Activated CD4-positive, CD25-positive, alpha-beta regulatory T cell treated with anti-CD3 and anti-CD28 coated beads, Interleukin-2, amount 50 U/mL, for 24 hours (primary cell): Measurements from ENCODE around the gene COL7A1.
A peak's percentile ranks its signal among the peaks of the same experiment; 100 is the strongest.
"Not testable (repeated sequence)": the region's sequence is repeated elsewhere in the genome, so short reads cannot be mapped to it uniquely, and the experiment has no call there.

Experiments
- ATAC-seq, 2 donors: fragments of 150-1000 bp; cut with Tn5 transposase; one replicate each; pipeline ENCODE4 v1.10.0; 2021; ENCODE audit warnings: mild to moderate bottlenecking in 1 of 2, moderate library complexity in 1 of 2

The COL7A1 gene

DNA sequence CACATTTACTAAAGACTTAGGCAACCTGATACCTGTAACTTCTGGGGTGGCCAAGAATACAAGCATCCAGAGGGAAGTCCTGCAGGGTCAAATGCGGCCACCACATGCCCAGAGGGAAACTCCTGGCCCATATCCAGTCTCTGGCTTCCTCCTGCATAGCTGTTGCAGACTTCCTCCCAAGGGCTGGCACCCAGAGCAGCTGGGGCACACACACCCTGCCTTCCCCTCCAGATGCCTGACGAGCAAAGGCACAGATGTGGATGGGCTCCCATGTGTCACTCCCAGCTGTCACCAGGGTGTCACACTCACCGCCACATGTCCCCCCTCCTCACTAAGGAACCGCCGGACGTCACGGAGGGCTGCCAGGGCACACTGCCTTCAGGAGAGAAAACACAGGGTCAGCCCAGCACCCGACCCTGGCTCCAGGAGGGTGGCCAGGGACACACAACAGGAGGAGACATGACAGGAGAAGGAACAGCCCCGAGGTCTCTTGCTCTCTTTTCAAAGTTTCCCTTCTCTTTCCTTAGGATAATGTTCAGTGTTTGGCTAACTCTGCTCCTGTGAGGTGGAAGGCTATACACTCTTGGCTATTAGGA lies 51.8 kb downstream of the COL7A1 start:
- ATAC-seq, result no peak

DNA sequence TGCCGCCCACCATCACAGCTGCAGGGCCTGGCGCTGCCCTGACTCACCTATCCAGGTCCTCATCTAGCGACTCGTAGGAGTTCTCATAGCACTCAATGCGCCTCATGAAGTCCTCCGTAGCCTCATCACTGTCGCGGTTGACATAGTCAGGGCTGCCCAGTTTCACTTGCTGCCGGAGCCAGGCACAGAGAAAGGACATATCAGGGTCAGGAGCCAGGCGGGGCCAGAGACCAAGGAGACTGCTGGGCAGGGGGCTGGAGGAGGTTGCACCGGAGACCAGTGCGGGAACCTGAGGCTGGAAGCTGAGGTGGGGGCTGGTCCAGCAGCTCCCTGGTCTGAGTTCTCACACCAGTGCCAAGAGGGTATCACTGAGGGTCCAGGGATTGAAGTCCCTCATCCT lies 56.7 kb downstream of the COL7A1 start:
- ATAC-seq, result no peak

DNA sequence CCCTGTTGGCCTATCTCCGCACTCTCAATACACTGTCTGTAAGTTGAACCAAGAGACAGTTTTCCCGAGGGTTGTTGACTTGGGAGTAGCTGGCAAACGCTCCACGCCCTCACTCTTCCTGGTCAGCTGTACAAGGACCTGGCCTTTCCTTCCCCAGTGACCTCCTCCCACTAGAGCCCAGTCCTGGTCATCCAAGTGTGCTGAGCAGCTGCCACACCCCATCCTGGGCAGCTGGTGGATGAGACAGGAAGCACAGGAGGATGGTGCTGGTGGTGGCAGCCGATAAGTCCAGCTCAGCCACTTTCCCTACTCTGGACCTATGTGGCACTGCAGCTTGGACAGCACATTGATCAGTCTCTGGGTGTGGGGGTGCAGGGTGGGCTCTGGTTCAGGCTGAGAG lies 58.3 kb downstream of the COL7A1 start:
- ATAC-seq, result no peak

DNA sequence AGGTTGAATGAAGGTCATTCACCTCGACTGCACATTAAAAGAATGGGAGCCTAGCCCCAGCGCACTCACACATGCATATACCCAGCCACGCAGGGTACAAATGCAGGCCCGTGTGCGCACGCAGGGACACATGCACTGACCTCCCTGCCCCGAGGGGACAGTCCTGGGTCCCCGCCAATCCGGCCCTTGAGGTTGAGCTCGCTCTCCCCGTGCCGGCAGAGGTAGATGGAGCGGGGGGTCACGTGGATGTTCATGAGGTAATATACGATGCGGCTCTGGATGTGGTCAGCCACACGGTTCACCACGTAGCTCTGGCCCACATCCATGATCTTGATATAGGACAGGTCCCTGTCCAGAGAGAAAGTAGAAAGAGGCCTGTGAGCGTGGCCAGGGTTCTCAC lies 59.0 kb downstream of the COL7A1 start:
- ATAC-seq, result no peak

DNA sequence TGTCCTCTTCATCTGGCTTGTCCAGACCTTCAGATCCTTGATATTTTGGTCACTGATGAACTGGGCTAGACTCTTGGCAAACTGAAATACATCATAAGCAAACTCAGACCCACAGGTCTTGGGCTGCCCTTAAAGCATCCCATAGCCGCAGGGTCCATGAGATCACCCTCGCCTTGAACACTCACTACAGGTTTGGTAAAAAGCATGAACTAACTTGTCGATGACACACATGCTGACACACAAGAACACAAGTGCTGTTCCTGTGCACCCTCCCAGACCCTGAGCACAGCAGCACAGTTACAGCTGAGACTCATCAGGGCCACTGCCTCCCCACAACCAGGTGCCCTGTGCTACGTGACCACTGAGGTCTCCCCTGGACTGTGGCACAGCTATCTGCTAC lies 59.6 kb downstream of the COL7A1 start:
- no peak for ATAC-seq

DNA sequence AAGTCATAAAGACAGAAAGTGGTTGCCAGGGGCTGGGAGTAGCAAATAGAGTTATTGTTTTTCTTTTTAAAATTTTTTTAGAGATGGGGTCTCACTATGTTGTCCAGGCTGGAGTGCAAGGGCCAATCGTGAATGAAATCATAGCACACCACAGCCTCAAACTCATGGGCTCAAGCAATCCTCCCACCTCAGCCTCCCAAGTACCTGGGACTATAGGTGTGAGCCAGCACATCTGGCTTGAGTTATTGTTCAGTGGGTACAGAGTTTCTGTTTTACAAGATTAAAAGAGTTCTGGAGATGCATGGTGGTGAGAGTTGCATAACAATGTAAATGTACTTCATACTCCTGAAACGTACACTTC lies 62.2 kb downstream of the COL7A1 start:
- no peak for ATAC-seq

DNA sequence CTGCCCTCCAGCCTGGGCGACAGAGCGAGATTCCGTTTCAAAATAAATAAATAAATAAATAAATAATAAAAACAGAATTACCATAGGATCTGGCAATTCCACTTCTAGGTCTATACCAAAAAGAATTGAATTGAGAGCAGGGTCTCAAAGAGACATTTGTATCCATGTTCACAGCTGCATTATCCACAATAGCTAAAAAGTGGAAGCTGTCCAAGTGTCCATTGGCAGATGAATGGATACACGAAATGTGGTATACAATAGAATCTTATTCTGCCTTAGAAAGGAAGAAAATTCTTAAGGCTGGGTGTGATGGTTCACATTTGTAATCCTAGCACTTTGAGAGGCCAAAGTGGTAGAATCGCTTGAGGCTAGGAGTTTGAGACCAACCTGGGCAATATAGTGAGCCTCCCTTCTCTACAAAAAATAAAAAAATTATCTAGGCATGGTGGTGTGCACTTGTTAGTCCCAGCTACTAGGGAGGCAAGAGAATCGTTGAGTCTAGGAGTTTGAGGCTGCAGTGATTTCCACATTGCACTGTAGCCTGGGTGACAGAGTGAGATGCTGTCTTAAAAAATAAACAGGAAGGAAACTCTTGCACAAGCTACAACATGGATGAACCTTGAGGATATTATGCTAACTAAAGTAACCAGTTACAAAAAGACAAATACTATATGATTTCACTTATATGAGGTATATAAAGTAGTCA lies 62.7 kb downstream of the COL7A1 start:
- ATAC-seq, result no peak

DNA sequence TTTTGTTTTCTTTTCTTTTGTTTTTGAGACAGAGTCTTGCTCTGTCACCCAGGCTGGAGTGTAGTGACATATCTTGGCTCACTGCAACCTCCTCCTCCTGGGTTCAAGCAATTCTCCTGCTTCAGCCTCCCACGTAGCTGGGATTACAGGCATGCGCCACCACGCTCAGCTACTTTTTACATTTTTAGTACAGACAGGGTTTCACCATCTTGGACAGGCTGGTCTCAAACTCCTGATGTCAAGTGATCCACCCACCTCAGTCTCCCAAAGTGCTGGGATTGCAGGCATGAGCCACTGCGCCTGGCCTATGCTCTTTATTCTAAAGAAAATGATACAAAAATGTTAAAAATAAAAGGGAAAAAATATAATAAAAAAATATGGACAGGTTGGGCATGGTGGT lies 64.4 kb downstream of the COL7A1 start:
- not testable (repeated sequence) for ATAC-seq

DNA sequence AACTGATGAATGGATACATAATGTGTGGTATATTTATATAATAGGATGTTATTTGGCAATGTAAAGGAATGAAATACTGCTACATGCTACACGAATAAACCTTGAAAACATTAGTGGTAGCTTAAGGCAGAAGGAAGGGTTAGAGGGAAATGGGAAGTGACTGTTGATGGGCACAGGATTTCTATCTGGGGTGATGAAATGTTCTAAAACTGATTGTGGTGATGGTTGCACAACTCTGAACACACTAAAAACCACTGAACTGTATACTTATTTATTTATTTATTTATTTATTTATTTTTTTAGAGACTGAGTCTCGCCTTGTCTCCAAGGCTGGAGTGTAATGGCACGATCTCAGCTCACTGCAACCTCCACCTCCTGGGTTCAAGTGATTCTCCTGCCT lies 66.4 kb downstream of the COL7A1 start:
- ATAC-seq, result no peak

DNA sequence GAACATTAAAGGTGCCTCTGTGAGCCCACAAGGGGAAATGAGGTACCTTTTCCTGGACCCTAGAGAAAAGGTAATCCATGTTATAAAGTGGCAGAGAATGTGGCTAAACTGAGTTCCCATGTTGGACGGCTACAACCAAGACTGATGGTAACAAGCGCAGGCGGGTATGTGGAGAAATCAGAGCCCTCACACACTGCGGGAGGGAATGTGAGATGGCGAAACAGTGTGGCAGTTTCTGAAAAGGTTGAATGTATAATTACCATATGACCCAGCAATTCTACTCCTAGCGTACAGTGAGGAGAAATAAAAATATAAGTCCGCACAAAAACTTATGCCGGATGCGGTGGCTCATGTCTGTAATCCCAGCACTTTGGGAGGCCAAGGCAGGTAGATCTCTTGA lies 67.1 kb downstream of the COL7A1 start:
- no peak for ATAC-seq

DNA sequence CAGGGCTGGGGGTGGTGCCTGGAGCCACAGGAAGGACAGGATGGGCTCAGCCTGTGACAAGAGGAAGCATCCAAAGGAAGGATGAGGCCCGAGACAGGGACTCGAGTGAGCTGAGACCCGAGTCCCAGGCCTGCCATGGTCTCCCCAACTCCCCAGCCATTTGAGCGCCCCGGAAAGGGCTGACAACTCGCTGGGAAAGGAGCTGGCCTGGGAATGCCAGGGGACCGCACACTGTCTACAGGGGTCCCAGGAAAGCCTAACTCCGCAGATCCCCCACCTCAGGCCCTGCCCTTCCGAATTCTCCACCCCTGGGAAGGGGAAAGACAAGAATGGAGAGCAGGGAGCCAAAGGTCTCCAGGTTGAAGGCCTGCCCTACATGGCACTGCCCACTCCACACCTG lies 70.2 kb downstream of the COL7A1 start:
- ATAC-seq, result no peak

DNA sequence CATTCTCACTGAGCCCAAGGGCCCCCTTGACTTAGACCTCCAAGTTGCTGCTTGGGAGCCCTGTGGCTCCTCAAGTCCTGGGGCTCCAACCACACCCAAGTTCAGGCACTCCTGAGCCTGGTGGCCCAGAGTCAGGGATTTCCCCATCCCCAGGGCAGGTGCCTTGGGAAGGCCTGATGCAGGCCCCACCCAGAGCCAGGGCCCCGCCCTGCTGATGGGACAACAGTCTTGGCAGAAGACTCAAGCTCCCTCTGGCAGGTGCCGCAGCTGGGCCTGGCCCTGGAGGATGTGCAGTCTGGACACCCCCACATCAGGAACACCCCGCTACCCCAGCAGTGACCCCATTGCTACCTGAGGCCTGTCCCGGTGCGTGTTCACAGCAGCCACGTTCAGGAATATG lies 73.5 kb downstream of the COL7A1 start:
- ATAC-seq, result no peak

DNA sequence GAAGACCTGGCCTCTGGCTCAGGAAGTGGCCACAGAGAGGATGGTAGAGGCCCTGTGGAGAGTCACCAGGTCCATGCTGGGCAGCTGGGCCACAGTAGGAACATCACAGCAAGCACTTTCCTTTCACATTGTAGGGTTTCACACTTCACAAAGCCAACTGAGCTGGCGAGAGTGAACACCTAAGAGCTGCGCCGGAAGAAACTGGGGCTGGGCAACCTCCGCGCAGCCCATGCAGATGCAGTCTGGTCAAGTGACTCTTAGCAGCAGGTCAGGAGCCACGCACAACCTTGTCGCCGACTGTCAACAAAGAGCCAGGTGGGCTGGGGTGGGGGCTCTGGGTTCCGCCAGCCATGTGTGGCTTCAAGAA lies 75.9 kb downstream of the COL7A1 start:
- ATAC-seq, result no peak

DNA sequence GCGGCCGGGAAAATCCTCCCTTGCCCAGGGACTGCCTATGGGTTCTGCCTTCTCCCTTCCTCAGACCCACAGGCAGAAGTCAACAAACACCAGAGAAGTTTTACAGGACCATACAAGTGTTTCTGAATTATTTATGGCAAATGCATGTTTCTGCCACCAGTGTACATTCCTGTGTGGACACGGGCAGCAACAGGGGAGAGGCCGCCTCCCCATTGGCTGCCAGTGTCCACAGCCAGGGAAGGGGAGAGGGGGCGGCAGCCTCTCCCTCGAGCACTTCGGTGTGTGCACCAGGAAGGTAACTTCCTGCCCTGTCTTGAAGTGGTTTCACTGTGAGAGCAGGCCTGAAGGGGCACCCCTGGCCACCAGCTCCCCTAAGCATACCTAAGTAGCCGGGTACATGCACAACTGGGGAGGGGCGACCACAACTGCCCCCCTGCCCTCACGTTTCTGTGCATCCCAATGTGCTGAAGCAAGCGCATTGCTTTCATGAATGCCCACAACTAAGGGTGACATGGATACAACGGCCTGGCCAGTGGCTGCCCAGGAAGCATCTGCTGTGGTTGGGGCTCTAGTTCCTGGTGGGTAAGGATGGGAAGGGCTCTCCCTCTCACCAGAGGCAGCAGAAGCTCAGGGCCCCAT lies 76.4 kb downstream of the COL7A1 start:
- no peak for ATAC-seq

DNA sequence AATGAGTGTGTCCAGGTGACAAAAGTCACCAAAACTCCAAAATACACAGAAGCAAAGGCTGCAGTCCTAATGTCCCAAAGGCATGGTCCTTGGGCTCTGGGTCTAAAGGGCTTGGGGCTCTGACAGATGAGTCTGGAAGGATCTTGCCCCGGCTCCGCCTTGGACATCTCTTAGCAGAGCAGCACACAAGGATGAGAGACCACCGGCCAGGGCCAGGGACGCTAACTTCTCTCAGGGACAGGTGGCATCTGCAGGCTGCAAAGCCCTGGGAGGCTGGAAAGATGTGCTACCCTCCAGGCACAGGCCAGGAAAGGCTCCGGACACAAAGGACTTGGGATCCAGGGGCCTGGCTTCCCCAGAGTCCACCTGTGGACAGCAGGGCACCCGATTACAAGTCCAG lies 77.1 kb downstream of the COL7A1 start:
- no peak for ATAC-seq

DNA sequence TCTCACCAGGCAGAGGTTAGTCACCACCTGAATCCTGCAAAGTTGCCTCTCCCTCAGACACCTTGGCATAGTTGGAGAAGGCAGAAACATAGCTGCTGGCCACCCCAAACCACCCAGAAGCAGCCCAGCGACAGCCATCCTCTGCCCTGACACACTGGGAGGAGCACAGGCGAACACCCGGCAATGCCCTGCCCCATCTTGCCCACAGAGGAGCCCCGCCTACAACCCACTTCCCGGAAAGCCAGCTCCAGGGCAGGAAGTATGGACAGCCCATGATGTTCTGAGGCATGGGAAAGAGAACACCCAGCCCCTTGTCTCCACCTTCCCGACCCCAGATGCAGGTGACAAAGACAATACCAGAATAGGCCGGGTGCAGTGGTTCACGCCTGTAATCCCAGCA lies 78.6 kb downstream of the COL7A1 start:
- ATAC-seq, result peak in 1 of 2 donors; percentile 27

DNA sequence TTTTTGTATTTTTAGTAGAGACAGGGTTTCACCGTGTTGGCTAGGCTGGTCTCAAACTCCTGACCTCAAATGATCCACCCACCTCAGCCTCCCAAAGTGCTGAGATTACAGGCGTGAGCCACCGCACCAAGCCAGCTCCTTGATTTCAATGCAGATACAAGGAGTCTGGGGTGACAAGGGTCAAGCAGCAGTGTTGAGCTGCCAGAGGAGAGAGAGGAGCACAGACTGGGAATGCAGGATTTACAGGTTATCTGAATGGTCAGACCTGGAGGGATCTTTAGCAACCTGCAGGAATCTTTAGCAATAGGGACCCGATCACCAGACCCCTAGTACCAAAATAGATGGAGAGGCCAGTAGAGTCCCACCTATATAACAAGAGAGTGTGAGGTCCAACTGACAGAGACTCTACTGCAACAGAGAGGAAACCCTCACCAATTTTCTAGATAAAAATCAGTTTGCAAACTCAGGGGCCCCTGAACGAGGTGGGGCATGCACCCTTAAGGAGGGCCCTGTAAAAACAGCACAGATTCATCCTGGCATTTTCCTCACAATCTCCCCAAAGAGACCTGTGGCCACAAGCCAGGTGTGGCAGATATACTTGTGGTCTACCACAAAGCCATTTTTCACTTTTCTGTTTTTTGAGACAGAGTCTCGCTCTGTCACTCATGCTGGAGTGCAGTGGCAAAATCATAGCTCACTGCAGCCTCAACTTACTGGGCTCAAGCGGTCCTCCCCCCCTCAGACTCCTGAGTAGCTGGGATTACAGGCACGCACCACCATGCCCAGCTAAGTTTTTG lies 80.5 kb downstream of the COL7A1 start:
- ATAC-seq, result peak in 1 of 2 donors; percentile 58
